ENCODE results near the gene COL1A2.

Gene COL1A2

GRCh38 chr7:94410413-94411187, 15.9 kb downstream of the COL1A2 start:
- no peak for TF ChIP-seq CTCF (conservative IDR thresholded peaks at IDR 0.05; ENCODE audit: low read length)
- TF ChIP-seq EZH2phosphoT487 (IDR thresholded peaks at IDR 0.05; ENCODE audit: borderline replicate concordance): no peak
- no peaks in the 10 kb centered on the region for H3K27me3 ChIP-seq (ENCODE audit: insufficient read depth, low read length, poor library complexity, severe bottlenecking)
- H3K36me3 ChIP-seq (ENCODE audit: insufficient read depth, low read length): no peaks in the 10 kb centered on the region
- no peaks in the 10 kb centered on the region for H3K9me2 ChIP-seq (replicated peaks; ENCODE audit: low read depth, low read length)
- H2AFZ ChIP-seq (ENCODE audit: low read length): no peak overlapping the region
- no peaks in the 10 kb centered on the region for H3K9me3 ChIP-seq (ENCODE audit: insufficient read depth, low read depth, low read length)
- no peaks in the 10 kb centered on the region for H4K20me1 ChIP-seq (ENCODE audit: insufficient read depth, low read length, poor library complexity, severe bottlenecking)
- H3K4me1 ChIP-seq (ENCODE audit: insufficient read depth, low read length, poor library complexity, severe bottlenecking): no peaks in the 10 kb centered on the region
- H3K79me2 ChIP-seq (ENCODE audit: insufficient read depth, low read length): no peaks in the 10 kb centered on the region
- no peak overlapping the region for H3K4me3 ChIP-seq (ENCODE audit: low read length, poor library complexity, severe bottlenecking)
- no peak overlapping the region for H3K9ac ChIP-seq (ENCODE audit: low read depth, low read length, poor library complexity, severe bottlenecking)
- no peaks in the 10 kb centered on the region for H3F3A ChIP-seq (ENCODE audit: low read depth)
- H3K4me2 ChIP-seq (ENCODE audit: low read depth, low read length, poor library complexity, severe bottlenecking): no peak overlapping the region

GRCh38 chr7:94411188-94411466, 16.4 kb downstream of the COL1A2 start:
- Histone ChIP-seq H3F3A (ENCODE audit: low read depth) (no peaks in the 10 kb centered on the region), H3K9me2 (replicated peaks; ENCODE audit: low read depth, low read length) (no peaks in the 10 kb centered on the region), H3K9me3 (ENCODE audit: insufficient read depth, low read depth, low read length) (no peaks in the 10 kb centered on the region), H3K36me3 (ENCODE audit: insufficient read depth, low read length) (no peaks in the 10 kb centered on the region), H3K4me1 (ENCODE audit: insufficient read depth, low read length, poor library complexity, severe bottlenecking) (no peaks in the 10 kb centered on the region), H3K4me2 (ENCODE audit: low read depth, low read length, poor library complexity, severe bottlenecking) (no peak overlapping the region), H3K9ac (ENCODE audit: low read depth, low read length, poor library complexity, severe bottlenecking) (no peak overlapping the region), H3K27me3 (ENCODE audit: insufficient read depth, low read length, poor library complexity, severe bottlenecking) (no peaks in the 10 kb centered on the region), H3K4me3 (ENCODE audit: low read length, poor library complexity, severe bottlenecking) (no peak overlapping the region), H4K20me1 (ENCODE audit: insufficient read depth, low read length, poor library complexity, severe bottlenecking) (no peaks in the 10 kb centered on the region), H2AFZ (ENCODE audit: low read length) (no peak overlapping the region), H3K79me2 (ENCODE audit: insufficient read depth, low read length) (no peaks in the 10 kb centered on the region)
- TF ChIP-seq EZH2phosphoT487 (IDR thresholded peaks at IDR 0.05; ENCODE audit: borderline replicate concordance): no peak
- TF ChIP-seq CTCF (conservative IDR thresholded peaks at IDR 0.05; ENCODE audit: low read length): no peak

GRCh38 chr7:94412762-94413322, 18.1 kb downstream of the COL1A2 start:
- no peak for TF ChIP-seq EZH2phosphoT487 (IDR thresholded peaks at IDR 0.05; ENCODE audit: borderline replicate concordance)
- no peaks in the 10 kb centered on the region for H3K36me3 ChIP-seq (ENCODE audit: insufficient read depth, low read length)
- H3K27me3 ChIP-seq (ENCODE audit: insufficient read depth, low read length, poor library complexity, severe bottlenecking): no peaks in the 10 kb centered on the region
- H3K9me3 ChIP-seq (ENCODE audit: insufficient read depth, low read depth, low read length): no peaks in the 10 kb centered on the region
- no peak overlapping the region; the same call in 1 of the 2 replicates for H2AFZ ChIP-seq (ENCODE audit: low read length)
- H3K9me2 ChIP-seq (replicated peaks; ENCODE audit: low read depth, low read length): no peaks in the 10 kb centered on the region
- H3F3A ChIP-seq (ENCODE audit: low read depth): no peaks in the 10 kb centered on the region
- H3K4me2 ChIP-seq (ENCODE audit: low read depth, low read length, poor library complexity, severe bottlenecking): no peak overlapping the region
- H4K20me1 ChIP-seq (ENCODE audit: insufficient read depth, low read length, poor library complexity, severe bottlenecking): no peaks in the 10 kb centered on the region
- no peaks in the 10 kb centered on the region for H3K4me1 ChIP-seq (ENCODE audit: insufficient read depth, low read length, poor library complexity, severe bottlenecking)
- no peaks in the 10 kb centered on the region for H3K79me2 ChIP-seq (ENCODE audit: insufficient read depth, low read length)
- H3K4me3 ChIP-seq (ENCODE audit: low read length, poor library complexity, severe bottlenecking): no peak overlapping the region
- no peak overlapping the region for H3K9ac ChIP-seq (ENCODE audit: low read depth, low read length, poor library complexity, severe bottlenecking)

- no peaks in the 10 kb centered on the region for H3K9me3 ChIP-seq (ENCODE audit: insufficient read depth, low read depth, low read length)
- no peak for TF ChIP-seq EZH2phosphoT487 (IDR thresholded peaks at IDR 0.05; ENCODE audit: borderline replicate concordance)
- no peak for TF ChIP-seq CTCF (conservative IDR thresholded peaks at IDR 0.05; ENCODE audit: low read length)
- H3K9me2 ChIP-seq (replicated peaks; ENCODE audit: low read depth, low read length): no peaks in the 10 kb centered on the region
- no peaks in the 10 kb centered on the region for H3K36me3 ChIP-seq (ENCODE audit: insufficient read depth, low read length)
- no peaks in the 10 kb centered on the region for H3K79me2 ChIP-seq (ENCODE audit: insufficient read depth, low read length)
- no peaks in the 10 kb centered on the region for H3K4me1 ChIP-seq (ENCODE audit: insufficient read depth, low read length, poor library complexity, severe bottlenecking)
- H3K4me2 ChIP-seq (ENCODE audit: low read depth, low read length, poor library complexity, severe bottlenecking): no peak overlapping the region
- no peak overlapping the region for H3K4me3 ChIP-seq (ENCODE audit: low read length, poor library complexity, severe bottlenecking)
- H2AFZ ChIP-seq (ENCODE audit: low read length): no peak overlapping the region
- no peak overlapping the region for H3K9ac ChIP-seq (ENCODE audit: low read depth, low read length, poor library complexity, severe bottlenecking)
- H3F3A ChIP-seq (ENCODE audit: low read depth): no peaks in the 10 kb centered on the region
- H3K27me3 ChIP-seq (ENCODE audit: insufficient read depth, low read length, poor library complexity, severe bottlenecking): no peaks in the 10 kb centered on the region
- no peaks in the 10 kb centered on the region for H4K20me1 ChIP-seq (ENCODE audit: insufficient read depth, low read length, poor library complexity, severe bottlenecking)
Measured at GRCh38 chr7:94414481-94414880, 19.8 kb downstream of the COL1A2 start.
